HEK293 (cell line): ENCODE measurements around the gene TLR8.

Source experiments
- TCF7L2 ChIP-seq: IDR thresholded peaks from 2 replicates; pipeline ENCODE4 v1.6.1; 2011; ENCODE audit warnings: low read depth, mild to moderate bottlenecking, inconsistent platforms, low read length, moderate library complexity, borderline replicate concordance
- ZNF707 ChIP-seq: fragments of 450-650 bp; formaldehyde crosslinking; IDR thresholded peaks from 2 replicates; pipeline ENCODE4 v1.5.1; 2016; ENCODE audit warnings: missing biosample characterization, missing genetic modification characterization
- TF ChIP-seq, protein P1 (sequence below): fragments of 450-650 bp; formaldehyde crosslinking; IDR thresholded peaks from 2 replicates; pipeline ENCODE4 v1.5.1; 2017; ENCODE audit warnings: missing biosample characterization, missing genetic modification characterization

DNA sequence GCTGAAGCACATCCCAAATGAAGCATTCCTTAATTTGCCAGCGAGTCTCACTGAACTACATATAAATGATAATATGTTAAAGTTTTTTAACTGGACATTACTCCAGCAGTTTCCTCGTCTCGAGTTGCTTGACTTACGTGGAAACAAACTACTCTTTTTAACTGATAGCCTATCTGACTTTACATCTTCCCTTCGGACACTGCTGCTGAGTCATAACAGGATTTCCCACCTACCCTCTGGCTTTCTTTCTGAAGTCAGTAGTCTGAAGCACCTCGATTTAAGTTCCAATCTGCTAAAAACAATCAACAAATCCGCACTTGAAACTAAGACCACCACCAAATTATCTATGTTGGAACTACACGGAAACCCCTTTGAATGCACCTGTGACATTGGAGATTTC, 14.6 kb downstream of the TLR8 start:
- TF ChIP-seq, protein P1, sequence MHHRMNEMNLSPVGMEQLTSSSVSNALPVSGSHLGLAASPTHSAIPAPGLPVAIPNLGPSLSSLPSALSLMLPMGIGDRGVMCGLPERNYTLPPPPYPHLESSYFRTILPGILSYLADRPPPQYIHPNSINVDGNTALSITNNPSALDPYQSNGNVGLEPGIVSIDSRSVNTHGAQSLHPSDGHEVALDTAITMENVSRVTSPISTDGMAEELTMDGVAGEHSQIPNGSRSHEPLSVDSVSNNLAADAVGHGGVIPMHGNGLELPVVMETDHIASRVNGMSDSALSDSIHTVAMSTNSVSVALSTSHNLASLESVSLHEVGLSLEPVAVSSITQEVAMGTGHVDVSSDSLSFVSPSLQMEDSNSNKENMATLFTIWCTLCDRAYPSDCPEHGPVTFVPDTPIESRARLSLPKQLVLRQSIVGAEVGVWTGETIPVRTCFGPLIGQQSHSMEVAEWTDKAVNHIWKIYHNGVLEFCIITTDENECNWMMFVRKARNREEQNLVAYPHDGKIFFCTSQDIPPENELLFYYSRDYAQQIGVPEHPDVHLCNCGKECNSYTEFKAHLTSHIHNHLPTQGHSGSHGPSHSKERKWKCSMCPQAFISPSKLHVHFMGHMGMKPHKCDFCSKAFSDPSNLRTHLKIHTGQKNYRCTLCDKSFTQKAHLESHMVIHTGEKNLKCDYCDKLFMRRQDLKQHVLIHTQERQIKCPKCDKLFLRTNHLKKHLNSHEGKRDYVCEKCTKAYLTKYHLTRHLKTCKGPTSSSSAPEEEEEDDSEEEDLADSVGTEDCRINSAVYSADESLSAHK, result no peak
- TF ChIP-seq ZNF707 (no peak), TCF7L2 (no peak)
